Measurements from ENCODE around the gene WFIKKN1. TPM values are rescaled to one million over a fixed set of nuclear protein-coding genes. Genes with fewer than 3 reads are reported as not detected.

Gene WFIKKN1
- total and polyA plus RNA-seq, 2 of the 13 experiments (the other 11 are each of a cell fraction or from before 2014, with no cell fraction given), result 1.7 to 4.9 TPM

DNA sequence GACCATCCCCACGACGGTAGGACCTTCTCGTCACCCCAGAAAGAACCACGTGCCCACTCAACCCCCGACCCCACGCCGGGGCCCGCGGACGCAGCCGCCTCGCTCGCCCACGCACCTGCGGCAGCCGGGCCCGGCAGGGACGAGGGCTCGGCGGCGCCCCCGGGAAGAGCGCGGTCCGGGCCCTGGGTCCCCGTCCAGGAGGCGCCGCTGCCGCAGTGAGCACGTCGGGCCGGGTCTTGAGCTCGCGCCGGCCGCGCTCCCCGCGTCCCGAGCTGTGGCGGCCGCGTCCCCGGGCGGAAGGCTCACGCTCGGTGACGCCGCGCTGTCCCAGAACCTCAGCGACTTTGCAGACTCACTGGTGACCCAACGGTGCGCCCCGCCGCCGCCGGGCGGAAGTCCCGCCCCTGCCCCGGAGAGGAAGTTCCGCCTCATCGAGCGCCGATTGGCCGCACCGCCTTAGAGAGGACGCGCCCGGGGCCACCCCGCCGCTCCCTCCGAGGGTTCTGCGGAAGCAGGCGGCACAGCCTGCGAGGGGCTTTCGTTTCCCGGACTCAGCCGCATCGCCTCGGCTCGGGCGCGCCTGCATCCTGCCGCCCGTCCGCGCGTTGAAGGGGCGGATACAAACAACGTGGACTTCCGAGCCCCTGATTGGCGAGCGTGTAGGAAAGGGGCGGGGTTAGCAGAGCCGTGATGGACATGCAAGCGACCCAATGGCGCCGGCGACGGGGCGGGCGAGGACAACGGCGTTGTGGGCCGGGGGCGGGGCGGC, 41.7 kb upstream of the WFIKKN1 start (continued):
- TF ChIP-seq, protein P1, sequence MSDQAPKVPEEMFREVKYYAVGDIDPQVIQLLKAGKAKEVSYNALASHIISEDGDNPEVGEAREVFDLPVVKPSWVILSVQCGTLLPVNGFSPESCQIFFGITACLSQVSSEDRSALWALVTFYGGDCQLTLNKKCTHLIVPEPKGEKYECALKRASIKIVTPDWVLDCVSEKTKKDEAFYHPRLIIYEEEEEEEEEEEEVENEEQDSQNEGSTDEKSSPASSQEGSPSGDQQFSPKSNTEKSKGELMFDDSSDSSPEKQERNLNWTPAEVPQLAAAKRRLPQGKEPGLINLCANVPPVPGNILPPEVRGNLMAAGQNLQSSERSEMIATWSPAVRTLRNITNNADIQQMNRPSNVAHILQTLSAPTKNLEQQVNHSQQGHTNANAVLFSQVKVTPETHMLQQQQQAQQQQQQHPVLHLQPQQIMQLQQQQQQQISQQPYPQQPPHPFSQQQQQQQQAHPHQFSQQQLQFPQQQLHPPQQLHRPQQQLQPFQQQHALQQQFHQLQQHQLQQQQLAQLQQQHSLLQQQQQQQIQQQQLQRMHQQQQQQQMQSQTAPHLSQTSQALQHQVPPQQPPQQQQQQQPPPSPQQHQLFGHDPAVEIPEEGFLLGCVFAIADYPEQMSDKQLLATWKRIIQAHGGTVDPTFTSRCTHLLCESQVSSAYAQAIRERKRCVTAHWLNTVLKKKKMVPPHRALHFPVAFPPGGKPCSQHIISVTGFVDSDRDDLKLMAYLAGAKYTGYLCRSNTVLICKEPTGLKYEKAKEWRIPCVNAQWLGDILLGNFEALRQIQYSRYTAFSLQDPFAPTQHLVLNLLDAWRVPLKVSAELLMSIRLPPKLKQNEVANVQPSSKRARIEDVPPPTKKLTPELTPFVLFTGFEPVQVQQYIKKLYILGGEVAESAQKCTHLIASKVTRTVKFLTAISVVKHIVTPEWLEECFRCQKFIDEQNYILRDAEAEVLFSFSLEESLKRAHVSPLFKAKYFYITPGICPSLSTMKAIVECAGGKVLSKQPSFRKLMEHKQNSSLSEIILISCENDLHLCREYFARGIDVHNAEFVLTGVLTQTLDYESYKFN (CRISPR knock-in tag; conservative IDR thresholded peaks at IDR 0.05), result no peak; the same call in 1 of the 2 replicates
- TF ChIP-seq HNRNPK (IDR thresholded peaks at IDR 0.05; ENCODE audit: low read depth, low read length, poor library complexity, severe bottlenecking), result no peak
- TF ChIP-seq, protein P2, sequence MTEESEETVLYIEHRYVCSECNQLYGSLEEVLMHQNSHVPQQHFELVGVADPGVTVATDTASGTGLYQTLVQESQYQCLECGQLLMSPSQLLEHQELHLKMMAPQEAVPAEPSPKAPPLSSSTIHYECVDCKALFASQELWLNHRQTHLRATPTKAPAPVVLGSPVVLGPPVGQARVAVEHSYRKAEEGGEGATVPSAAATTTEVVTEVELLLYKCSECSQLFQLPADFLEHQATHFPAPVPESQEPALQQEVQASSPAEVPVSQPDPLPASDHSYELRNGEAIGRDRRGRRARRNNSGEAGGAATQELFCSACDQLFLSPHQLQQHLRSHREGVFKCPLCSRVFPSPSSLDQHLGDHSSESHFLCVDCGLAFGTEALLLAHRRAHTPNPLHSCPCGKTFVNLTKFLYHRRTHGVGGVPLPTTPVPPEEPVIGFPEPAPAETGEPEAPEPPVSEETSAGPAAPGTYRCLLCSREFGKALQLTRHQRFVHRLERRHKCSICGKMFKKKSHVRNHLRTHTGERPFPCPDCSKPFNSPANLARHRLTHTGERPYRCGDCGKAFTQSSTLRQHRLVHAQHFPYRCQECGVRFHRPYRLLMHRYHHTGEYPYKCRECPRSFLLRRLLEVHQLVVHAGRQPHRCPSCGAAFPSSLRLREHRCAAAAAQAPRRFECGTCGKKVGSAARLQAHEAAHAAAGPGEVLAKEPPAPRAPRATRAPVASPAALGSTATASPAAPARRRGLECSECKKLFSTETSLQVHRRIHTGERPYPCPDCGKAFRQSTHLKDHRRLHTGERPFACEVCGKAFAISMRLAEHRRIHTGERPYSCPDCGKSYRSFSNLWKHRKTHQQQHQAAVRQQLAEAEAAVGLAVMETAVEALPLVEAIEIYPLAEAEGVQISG (CRISPR knock-in tag; IDR thresholded peaks at IDR 0.05), result peak; percentile 71
- no peak for TF ChIP-seq NFRKB (IDR thresholded peaks at IDR 0.05)
- 0 out of 2 replicates have a peak, but pooled peaks have one; percentile 77 for TF ChIP-seq ZNF333 (CRISPR knock-in tag; IDR thresholded peaks at IDR 0.05; ENCODE audit: borderline replicate concordance)
- TF ChIP-seq KLF15 (CRISPR knock-in tag; IDR thresholded peaks at IDR 0.05; ENCODE audit: borderline replicate concordance), result no peak; the same call in 1 of the 2 replicates
- no peak for TF ChIP-seq FOXP1 (IDR thresholded peaks at IDR 0.05)
- TF ChIP-seq FOXP1 (CRISPR knock-in tag; IDR thresholded peaks at IDR 0.05), result no peak
- TF ChIP-seq, protein P3, sequence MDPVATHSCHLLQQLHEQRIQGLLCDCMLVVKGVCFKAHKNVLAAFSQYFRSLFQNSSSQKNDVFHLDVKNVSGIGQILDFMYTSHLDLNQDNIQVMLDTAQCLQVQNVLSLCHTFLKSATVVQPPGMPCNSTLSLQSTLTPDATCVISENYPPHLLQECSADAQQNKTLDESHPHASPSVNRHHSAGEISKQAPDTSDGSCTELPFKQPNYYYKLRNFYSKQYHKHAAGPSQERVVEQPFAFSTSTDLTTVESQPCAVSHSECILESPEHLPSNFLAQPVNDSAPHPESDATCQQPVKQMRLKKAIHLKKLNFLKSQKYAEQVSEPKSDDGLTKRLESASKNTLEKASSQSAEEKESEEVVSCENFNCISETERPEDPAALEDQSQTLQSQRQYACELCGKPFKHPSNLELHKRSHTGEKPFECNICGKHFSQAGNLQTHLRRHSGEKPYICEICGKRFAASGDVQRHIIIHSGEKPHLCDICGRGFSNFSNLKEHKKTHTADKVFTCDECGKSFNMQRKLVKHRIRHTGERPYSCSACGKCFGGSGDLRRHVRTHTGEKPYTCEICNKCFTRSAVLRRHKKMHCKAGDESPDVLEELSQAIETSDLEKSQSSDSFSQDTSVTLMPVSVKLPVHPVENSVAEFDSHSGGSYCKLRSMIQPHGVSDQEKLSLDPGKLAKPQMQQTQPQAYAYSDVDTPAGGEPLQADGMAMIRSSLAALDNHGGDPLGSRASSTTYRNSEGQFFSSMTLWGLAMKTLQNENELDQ (CRISPR knock-in tag; IDR thresholded peaks at IDR 0.05; ENCODE audit: borderline replicate concordance), result no peak
- no peak for TF ChIP-seq RCOR2 (CRISPR knock-in tag; IDR thresholded peaks at IDR 0.05)
- TF ChIP-seq, protein P4, sequence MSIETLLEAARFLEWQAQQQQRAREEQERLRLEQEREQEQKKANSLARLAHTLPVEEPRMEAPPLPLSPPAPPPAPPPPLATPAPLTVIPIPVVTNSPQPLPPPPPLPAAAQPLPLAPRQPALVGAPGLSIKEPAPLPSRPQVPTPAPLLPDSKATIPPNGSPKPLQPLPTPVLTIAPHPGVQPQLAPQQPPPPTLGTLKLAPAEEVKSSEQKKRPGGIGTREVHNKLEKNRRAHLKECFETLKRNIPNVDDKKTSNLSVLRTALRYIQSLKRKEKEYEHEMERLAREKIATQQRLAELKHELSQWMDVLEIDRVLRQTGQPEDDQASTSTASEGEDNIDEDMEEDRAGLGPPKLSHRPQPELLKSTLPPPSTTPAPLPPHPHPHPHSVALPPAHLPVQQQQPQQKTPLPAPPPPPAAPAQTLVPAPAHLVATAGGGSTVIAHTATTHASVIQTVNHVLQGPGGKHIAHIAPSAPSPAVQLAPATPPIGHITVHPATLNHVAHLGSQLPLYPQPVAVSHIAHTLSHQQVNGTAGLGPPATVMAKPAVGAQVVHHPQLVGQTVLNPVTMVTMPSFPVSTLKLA (IDR thresholded peaks at IDR 0.05), result 0 out of 2 replicates have a peak, but pooled peaks have one; percentile 21
- TF ChIP-seq TFDP1 (CRISPR knock-in tag; IDR thresholded peaks at IDR 0.05; ENCODE audit: borderline replicate concordance), result peak; percentile 34; the same call in 1 of the 2 replicates
- TF ChIP-seq KAT2B (IDR thresholded peaks at IDR 0.05; ENCODE audit: borderline replicate concordance, low read depth, low read length), result no peak
- TF ChIP-seq ZNF598 (CRISPR knock-in tag; IDR thresholded peaks at IDR 0.05; ENCODE audit: borderline replicate concordance), result no peak
